Fibroblast of peridontal ligament (primary cell): Measurements from ENCODE around the gene GLTPD2.

Experiments
- DNase-seq: peaks from one replicate; pipeline ENCODE4 v3.0.0-alpha.2; 2010; ENCODE audit errors: extremely low read depth

The GLTPD2 gene

DNA sequence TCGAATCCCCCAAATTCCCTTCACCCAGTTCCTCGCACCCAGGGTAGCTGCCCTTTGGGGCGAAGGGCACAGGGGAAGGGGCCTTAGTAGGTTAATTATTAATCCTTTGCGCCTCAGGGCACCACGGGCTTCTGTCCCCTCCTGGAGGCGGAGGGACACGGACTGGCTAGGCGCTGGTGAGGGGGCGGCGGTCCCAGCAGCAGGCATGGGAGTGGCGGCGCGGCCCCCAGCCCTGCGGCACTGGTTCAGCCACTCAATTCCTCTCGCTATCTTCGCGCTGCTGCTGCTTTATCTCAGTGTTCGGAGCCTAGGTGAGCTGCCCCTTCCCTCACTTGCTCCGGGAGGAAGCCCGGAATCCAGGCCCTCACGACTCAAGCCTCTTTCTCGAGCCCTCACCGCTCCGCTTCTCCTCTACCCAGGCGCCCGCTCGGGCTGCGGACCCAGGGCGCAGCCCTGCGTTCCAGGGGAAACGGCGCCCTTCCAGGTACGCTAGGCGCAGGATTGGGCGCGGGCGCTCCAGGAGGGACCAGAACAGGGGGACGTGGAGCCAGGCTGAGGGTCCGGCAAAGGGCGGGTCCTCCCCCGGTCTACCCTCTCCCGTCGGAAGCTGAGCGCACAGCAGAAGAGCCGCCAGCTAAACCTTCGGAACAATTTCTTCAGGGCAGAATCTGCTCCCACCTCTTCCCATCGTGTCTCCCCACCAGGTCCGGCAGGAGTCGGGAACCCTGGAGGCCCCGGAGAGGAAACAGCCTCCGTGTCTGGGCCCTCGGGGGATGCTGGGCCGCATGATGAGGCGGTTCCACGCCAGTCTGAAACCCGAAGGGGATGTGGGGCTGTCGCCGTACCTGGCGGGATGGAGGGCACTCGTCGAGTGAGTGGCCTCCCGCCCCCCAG lies at the start of gene GLTPD2:
TSS of gene GLTPD2 (plus strand) at position 158 of the 894 bp plus-strand sequence. CDS start at position 206, 48 bp downstream.
- DNase-seq: no peak

DNA sequence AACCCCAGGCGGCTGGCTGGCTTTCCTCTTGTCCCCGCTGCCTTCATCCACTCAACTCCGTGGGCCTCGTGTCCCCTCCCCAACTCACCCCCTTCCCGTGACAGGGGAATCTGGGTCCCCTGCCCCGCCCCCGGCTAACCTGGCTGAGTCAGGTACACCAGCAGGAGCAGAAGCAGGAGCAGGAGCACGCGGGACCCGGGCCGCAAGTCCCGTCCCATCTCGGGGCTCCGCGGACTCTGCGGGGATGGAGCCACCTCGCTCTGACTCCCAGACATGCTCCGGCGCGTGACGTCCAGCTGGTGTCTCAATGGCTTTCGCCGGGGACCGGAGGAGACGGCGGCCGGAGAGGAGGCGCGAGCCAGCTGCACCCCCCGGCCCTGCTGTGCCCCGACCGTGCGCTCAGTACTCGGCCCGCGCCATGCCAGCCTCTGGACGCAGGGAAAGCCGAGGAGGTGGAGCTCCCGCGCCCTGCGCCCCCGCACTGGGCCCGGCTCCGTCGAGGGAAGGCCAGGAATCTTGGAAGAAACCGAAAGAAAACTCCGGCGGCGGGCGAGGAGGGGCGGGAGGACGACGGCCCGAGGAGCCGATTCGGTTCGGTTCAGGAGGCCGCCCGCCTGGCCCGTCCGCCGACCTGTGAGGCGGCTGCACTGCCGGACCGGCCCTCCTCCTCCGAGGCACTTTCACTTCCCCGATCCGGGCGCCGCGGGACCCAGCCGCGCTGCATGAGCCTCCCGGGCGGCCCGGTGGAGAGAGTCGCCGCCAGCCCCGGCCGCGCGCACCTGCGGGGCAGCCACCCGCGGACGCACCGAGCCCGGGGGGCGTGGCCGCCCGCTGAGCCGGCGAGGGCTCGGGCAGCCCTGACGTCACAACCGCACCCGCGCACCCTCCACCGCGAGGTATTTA lies 49.4 kb upstream of the GLTPD2 start, which contains the start of the genes CXCL16 and ZMYND15:
TSS of gene CXCL16 (minus strand) at position 807 of the 903 bp plus-strand sequence. CDS start at position 218, 589 bp downstream.
TSS of gene ZMYND15 (plus strand) at position 712 of the 903 bp plus-strand sequence. CDS start 716 bp downstream, outside the sequence.
- peak; percentile 38 for DNase-seq

DNA sequence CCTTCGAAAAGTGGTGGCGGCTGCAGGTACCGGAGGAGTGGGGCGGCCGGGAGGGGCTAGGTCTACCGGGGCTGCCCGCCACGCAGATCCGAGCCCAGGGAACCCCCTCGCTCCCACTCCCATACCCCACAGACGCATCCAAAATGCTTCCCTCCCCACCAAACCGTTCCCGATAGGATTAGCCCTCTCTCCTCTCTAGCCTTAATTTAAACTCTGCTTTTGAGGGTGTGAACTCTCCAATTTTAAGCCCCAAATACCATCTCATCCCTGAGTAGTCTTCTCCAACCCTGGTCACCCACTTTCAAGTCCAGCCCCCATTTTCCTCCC lies 48.8 kb upstream of the GLTPD2 start:
- no peak for DNase-seq

- no peak for DNase-seq
Measured at GRCh38 chr17:4740584-4740983, 48.2 kb upstream of the GLTPD2 start.

DNA sequence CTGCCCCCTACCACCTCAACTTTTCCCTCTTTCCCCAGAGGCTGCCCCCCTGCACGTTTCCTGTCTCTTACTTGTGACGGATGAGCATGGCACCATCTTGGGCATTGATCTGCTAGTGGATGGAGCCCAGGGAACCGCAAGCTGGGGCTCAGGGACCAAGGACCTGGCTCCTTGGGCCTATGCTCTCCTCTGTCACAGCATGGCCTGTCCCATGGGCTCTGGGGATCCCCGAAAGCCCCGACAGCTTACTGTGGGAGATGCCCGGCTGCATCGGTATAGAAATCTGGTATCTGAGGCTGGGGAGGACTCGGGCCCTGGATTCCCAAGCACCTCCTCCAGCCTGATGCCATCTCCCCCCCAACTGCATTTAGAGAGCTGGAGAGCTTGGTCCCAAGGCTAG lies 47.2 kb upstream of the GLTPD2 start:
- DNase-seq: no peak

DNA sequence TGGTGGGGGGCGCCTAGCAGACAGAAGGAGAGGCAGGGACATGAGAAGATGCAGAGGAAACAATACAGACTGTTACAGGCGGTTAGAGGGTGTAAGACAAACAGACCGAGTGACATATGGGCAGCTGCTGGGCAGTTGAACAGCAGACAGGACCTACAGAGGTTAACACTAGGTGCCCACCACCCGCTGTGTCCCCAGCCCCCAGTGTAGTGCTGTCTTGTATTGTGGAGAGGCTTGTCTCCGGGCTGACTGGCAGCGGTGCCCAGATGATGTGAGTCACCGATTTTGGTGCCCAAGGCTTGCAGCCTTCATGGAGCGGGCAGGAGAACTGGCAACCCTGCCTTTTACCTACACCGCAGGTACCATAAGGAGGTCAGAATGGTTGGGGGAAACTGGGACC lies 46.6 kb upstream of the GLTPD2 start:
- no peak for DNase-seq

DNA sequence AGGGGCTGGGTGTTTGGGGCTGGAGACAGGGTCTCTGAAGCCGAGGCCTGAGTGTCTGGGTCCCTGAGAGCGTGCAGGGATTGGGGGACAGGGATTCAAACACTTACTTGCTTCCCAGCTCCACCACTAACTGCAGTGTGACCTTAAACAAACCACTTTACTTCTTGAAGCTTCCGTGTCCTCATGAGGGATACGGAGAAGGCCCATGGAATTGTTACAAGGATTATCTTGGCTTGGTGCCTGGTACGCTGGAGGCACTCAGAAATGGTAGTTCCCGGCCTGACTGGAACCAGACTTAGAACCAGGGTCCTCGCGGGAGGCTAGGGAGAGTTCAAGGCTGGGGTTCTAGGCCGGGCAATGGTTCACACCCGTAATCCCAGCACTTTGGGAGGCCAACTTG lies 46.1 kb upstream of the GLTPD2 start:
- peak; percentile 15 for DNase-seq

DNA sequence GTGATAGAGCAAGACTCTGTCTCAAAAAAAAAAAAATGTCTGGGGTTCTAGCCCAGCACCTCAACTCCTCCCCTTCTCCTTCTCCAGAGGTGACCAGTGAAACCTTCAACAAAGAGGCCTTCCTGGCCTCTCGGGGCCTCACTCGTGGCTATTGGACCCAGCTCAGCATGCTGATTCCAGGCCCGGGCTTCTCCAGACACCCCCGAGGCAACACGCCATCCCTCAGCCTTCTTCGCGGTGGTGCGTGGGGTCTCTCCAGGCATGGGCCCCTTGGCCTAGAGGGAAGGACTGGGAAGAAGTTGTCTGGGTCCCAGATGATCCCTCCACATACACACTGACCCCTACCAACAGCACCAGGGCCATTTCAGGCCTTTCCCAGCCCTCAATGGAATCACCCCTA lies 45.5 kb upstream of the GLTPD2 start:
- no peak for DNase-seq

DNA sequence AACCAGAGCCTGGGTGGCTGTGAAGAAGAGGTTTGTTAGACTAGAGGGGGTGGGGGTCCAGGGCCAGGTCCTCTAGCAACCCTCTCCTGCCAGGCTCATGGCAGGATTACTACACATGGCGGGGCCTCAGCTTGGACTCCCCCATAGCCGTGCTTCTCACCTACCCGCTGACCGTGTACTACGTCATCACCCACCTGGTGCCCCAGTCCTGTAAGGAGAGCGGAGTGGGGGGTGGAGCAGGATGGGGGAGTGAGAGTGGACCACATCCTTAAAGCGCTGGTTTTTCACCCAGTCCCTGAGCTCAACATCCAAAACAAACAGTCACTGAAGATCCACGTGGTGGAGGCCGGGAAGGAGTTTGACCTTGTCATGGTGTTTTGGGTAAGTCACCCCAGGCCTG lies 44.9 kb upstream of the GLTPD2 start:
- DNase-seq: no peak

- DNase-seq: no peak
Measured at GRCh38 chr17:4744999-4745969, 43.5 kb upstream of the GLTPD2 start.

- no peak for DNase-seq
Measured at GRCh38 chr17:4747847-4748246, 40.9 kb upstream of the GLTPD2 start.

DNA sequence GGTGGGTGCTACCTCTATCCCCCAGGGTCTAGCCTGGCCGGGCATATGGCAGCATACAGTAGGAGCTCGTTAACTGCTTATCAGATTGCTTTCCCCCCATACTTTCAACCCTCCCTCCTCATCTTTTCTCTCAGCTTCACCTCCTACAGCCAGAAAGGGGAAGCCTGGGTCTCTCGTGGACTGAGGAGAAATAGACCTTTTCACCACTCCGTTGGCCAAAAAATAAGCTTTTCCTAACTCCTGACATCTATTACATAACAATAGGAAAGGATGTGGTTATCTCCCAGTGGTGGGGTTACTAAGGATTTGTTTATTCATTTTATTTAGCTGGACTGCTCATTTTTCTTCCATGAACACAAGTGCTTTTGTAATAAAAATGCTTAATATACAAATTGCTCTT lies 40.1 kb upstream of the GLTPD2 start:
- no peak for DNase-seq

DNA sequence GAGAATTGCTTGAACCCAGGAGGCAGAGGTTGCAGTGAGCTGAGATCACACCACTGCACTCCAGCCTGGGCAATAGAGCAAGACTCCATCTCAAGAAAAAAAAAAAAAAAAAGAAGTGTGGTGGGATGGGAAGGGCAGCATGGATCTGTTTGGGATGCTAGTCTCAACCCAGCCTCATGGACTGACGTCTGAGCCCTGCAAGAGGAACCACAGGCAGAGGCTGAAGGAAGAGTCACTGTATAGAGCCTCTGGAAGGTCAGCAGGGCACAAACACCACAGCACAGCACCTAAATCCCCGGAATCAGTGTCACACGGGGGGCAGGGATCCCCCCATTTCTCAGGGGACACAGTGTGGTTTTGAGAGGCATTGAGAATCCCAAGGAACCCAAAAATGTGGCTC lies 38.2 kb upstream of the GLTPD2 start:
- DNase-seq: no peak

DNA sequence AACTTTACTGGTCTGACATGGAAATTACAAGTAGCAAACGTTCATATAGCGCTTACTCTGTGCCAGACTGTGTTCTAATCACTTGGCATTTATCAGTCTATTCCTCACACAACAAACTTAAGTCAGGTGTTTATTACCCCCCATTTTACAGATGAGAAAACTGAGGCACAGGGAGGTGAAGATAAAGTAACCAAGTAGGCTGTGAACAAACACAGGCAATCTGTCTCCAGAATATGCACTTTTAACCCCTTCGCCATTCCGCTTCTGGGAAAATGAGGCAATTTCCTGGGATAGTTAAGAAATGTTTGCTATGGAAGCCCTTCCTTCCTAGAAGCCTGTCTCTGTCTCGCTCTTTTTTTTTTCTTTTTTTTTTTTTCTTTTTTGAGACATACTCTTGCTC lies 36.8 kb upstream of the GLTPD2 start:
- no peak for DNase-seq

- no peak for DNase-seq
Measured at GRCh38 chr17:4753392-4753791, 35.4 kb upstream of the GLTPD2 start.

- no peak for DNase-seq
Measured at GRCh38 chr17:4759776-4760236, 29.0 kb upstream of the GLTPD2 start.

GRCh38 chr17:4764595-4764994 lies 24.2 kb upstream of the GLTPD2 start:
- no peak for DNase-seq

DNA sequence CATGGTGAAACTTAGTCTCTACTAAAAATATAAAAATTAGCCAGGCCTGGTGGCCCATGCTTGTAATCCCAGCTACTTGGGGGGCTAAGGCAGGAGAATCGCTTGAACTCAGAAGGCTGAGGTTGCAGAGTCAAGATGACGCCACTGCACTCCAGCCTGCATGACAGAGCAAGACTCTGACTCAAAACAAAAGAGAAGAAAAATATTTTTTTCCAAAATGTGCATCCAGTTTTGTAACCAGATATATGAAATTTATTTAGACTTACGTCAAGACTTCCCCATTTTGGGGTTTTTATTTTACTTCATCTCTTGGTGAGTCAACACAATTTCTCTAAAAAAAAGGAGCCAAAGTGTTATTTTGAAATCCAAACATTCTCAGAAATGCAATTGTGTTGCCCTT lies 22.6 kb upstream of the GLTPD2 start:
- peak; percentile 42 for DNase-seq

- no peak for DNase-seq
Measured at GRCh38 chr17:4766723-4767122, 22.0 kb upstream of the GLTPD2 start.

GRCh38 chr17:4768298-4768697 lies 20.5 kb upstream of the GLTPD2 start:
- no peak for DNase-seq

DNA sequence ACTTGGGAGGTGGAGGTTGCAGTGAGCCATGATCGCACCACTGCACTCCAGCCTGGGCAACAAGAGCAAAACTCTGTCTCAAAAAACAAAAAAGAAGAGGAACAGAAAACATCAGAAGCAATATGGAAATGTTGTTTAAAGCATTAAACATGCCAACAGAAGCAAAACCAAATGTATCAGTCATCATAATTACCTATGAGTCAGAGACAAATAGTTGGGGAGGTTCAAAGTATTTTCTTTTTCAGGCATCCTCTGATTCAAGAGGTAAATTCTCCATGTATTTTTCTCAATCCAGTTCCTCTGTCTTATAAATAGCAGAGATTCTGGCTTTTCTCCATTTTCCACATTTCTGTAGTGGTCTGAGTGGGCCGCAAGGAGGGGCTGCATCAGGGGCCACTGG lies 19.1 kb upstream of the GLTPD2 start:
- peak; percentile 29 for DNase-seq
